Heart left ventricle (tissue), 16 donors: ENCODE results near the gene SORT1. TPM values are rescaled to one million over a fixed set of nuclear protein-coding genes. Genes with fewer than 3 reads are reported as not detected.
A peak's percentile ranks its signal among the peaks of the same experiment; 100 is the strongest.
"Not testable (repeated sequence)": the region's sequence is repeated elsewhere in the genome, so short reads cannot be mapped to it uniquely, and the experiment has no call there.

Source experiments
- ATAC-seq, 4 donors: fragments of 200-7000 bp; cut with Tn5 transposase; one replicate each; pipeline ENCODE4 v1.9.1; 2020 to 2022; ENCODE audit warnings: moderate library complexity in 4 of 4, mild to moderate bottlenecking in 3 of 4, moderate number of reproducible peaks in 1 of 4
- DNase-seq, 5 donors: peaks; one replicate each; pipeline ENCODE4 v3.0.0-alpha.2; 2020
- H3K27ac ChIP-seq, 12 donors: fragments of 200-600 bp; sonication (generic) in 4 of 12; one replicate each; pipeline versions ENCODE4 v1.5.0 to v1.8.0; 2016 to 2022; ENCODE audit warnings: mild to moderate bottlenecking in 2 of 12
- H3K27me3 ChIP-seq, 9 donors: fragments of 200-600 bp; sonication (generic) in 2 of 9; one replicate each; pipeline versions ENCODE4 v1.5.1 to v1.8.0; 2016 to 2022; ENCODE audit warnings: mild to moderate bottlenecking in 3 of 9
- H3K36me3 ChIP-seq, 9 donors: fragments of 200-600 bp; sonication (generic) in 2 of 9; one replicate each; pipeline versions ENCODE4 v1.5.0 to v1.8.0; 2018 to 2022; ENCODE audit warnings: mild to moderate bottlenecking in 2 of 9
- H3K4me1 ChIP-seq, 12 donors: fragments of 200-600 bp; sonication (generic) in 4 of 12; one replicate each; pipeline versions ENCODE4 v1.5.0 to v1.8.0; 2016 to 2022; ENCODE audit warnings: mild to moderate bottlenecking in 3 of 12
- H3K4me3 ChIP-seq, 12 donors: fragments of 200-600 bp; sonication (generic) in 4 of 12; one replicate each; pipeline versions ENCODE4 v1.5.0 to v1.8.0; 2017 to 2022; ENCODE audit warnings: mild to moderate bottlenecking in 9 of 12, moderate library complexity in 4 of 12
- H3K9me3 ChIP-seq, 12 donors: fragments of 200-600 bp; sonication (generic) in 4 of 12; one replicate each; pipeline versions ENCODE4 v1.5.0 to v1.8.0; 2016 to 2022; ENCODE audit warnings: mild to moderate bottlenecking in 1 of 12
- CTCF ChIP-seq, 12 donors: fragments of 200-600 bp; sonication (generic) in 4 of 12; IDR thresholded peaks; one replicate each; pipeline versions ENCODE4 v1.5.0 to v1.8.0; 2018 to 2022; ENCODE audit warnings: antibody characterized with exemption in 12 of 12, mild to moderate bottlenecking in 5 of 12
- POLR2A ChIP-seq, 2 donors: fragments of 450-650 bp; IDR thresholded peaks; one replicate each; pipeline ENCODE4 v1.6.1; 2017; ENCODE audit warnings: antibody characterized with exemption in 2 of 2, mild to moderate bottlenecking in 2 of 2, moderate library complexity in 2 of 2
- WGBS, 4 donors: extraction: QIAGEN DNeasy Blood & Tissue Kit in 2 of 4; methylation state at CpG; one replicate each; pipeline versions ENCODE4 v1.1.5 to v1.1.7; 2013 to 2018; 5-methylcytosine and 5-hydroxymethylcytosine counted together
- intact Hi-C, 10 donors: fragments of 100-400 bp; cut with DNase I; formaldehyde crosslinking; loops; one replicate each; pipeline versions ENCODE4 v1.11.1 to v1.14.2; 2022
- polyA plus RNA-seq, 2 donors: library from polyadenylated mRNA; stranded (reverse); fragments of 200-250 nt; gene quantifications; one replicate each; pipeline ENCODE4 v1.2.3, GENCODE V29; 2013
- total RNA-seq, 9 donors: library from RNA; depleted of rRNA in 2 of 9; stranded (reverse); fragments of >200 nt in 2 of 9; fragmentation: NEBNext Ultra II Directional in 3 of 9; extraction: Animal tissue kit (Norgen Biotek cat#: 25700) in 3 of 9; gene quantifications; one replicate each; pipeline versions ENCODE4 v1.1.0 to v1.2.4, GENCODE V29; 2016 to 2023
- donor health status: ischemic (EF 13 %, LVEDD 7.1; RV severe dilation, severe dysfunction).
- donor health status: healthy with polysubstance abuse.
- donor health status: DM: no; HTN: yes; CAD: no.
- donor health status: DM: no; HTN: no; CAD: no.
- donor health status: ischemic (EF 25% LVEDD 6.9; RV normal size, moderate dysfunction).
- donor health status: ischemic (EF 25% LVEDD 5.7; RV mildly dilated, moderate dysfunction).
- donor health status: healthy.
- donor health status: DM: yes; HTN: yes; CAD: no.
- donor health status: ischemic (EF 35%, LVEDD 5.7; RV mildly dilated, moderate dysfunction).
- donor health status: nonischemic (EF 11% LVEDD 7.7; RV severe dilation, severe dysfunction).
- donor health status: DM: yes; HTN: yes; CAD: no.
- donor health status: PGD.
- donor health status: ischemic (EF 29% LVEDD 5.4; RV normal size, mild dysfunction).
- donor health status: nonischemic (EF 23%, LVEDD 6.1; RV moderate dilation, normal function).

The SORT1 gene
- total and polyA plus RNA-seq, 11 donors: 36.9 to 346 (median 145) TPM

DNA sequence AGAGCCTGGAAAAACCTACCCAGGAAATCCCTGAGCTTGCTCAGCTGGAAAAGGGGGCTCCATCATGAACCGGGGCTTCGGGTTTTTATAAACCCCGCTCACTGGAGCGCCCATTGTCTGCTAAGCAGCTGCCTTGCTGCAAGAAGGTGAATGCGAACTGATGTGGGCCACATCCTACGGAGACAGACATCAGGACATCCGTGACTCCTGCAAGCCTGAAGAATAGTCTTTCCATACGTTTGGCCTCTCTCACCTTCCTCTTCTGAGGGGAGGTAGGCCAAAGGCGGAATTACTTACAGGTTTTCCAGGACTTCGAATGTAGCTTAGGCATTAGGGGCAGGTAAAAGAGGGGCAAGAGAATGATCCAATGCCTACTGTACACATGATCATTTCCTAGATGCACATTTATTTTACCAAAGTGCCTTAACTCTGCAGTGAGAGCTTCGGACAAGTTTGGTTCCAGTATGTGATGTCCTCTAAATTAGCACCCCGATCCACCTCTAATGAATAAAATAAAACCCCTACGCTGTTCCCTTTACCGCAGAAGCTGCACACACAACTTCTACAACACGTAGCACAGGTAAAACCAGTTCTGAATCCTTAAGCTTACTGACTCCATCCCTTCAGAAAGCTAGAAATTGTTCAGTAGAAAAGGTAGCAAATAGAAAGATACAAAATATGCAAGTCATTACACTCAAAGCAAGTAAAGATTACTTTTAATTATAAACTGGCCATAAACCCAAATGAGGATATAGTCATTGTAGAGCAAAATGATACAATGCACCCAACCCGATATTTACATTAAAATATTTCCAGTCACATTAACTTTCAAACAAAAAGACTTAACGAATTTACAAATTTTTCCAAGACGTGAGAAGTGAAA, 866 bp upstream of the SORT1 start:
- DNase-seq (no peak), ATAC-seq (no peak)
- intact Hi-C loops: loop anchor here (1.0 to 10.0 kb wide), 9 partner anchors 36 to 136 kb away; partner anchors contain the start of gene PSRC1 (in 2 of the 10)
- H3K27me3 ChIP-seq: no peaks in the 10 kb centered on the region
- peaks cover 9 to 50% (median 37%) of the 10 kb centered on the region in 12 donors for H3K4me1 ChIP-seq
- peak overlapping the region; percentile 13 to 78 (median 66) for H3K4me3 ChIP-seq
- TF ChIP-seq POLR2A (IDR thresholded peaks at IDR 0.05) (no peak), CTCF (IDR thresholded peaks at IDR 0.05) (no peak)
- H3K9me3 ChIP-seq: no peaks in the 10 kb centered on the region
- 50 to 52% (median 51%) methylated on average over 16 to 18 of the region's 18 CpGs for WGBS, 4 donors
- peak overlapping the region in 11 of 12 donors; percentile 3 to 88 (median 65) for H3K27ac ChIP-seq
- peaks cover 0 to 37% (median 22%) of the 10 kb centered on the region in 9 donors for H3K36me3 ChIP-seq

GRCh38 chr1:109396871-109397580, 692 bp downstream of the SORT1 start:
- Histone ChIP-seq H3K4me1 (peaks cover 15 to 65% (median 52%) of the 10 kb centered on the region in 12 donors), H3K36me3 (peaks cover 0 to 21% (median 11%) of the 10 kb centered on the region in 9 donors), H3K27me3 (no peaks in the 10 kb centered on the region), H3K27ac (peak overlapping the region; percentile 38 to 95 (median 88)), H3K4me3 (peak overlapping the region; percentile 22 to 78 (median 66)), H3K9me3 (no peaks in the 10 kb centered on the region)
- no peak for TF ChIP-seq POLR2A (IDR thresholded peaks at IDR 0.05)
- no peak for TF ChIP-seq CTCF (IDR thresholded peaks at IDR 0.05)
- intact Hi-C loops: loop anchor here in 9 of 10 donors (2.0 to 10.0 kb wide), 6 partner anchors 34 to 135 kb away; no protein-coding TSS in a partner anchor
- ATAC-seq (no peak), DNase-seq (peak in 1 of 5 donors; percentile 31)
- WGBS, 4 donors: 2 to 4% (median 3%) methylated on average over 27 to 46 of the region's 46 CpGs

- 24 to 38% (median 30%) methylated on average over 2 of the region's 2 CpGs for WGBS, 4 donors
- peak overlapping the region; percentile 41 to 95 (median 88) for H3K27ac ChIP-seq
- intact Hi-C loops: loop anchor here in 9 of 10 donors (2.0 to 10.0 kb wide), 6 partner anchors 34 to 134 kb away; no protein-coding TSS in a partner anchor
- peak overlapping the region in 11 of 12 donors; percentile 47 to 78 (median 68) for H3K4me3 ChIP-seq
- H3K4me1 ChIP-seq: peaks cover 15 to 66% (median 55%) of the 10 kb centered on the region in 12 donors
- H3K36me3 ChIP-seq: peaks cover 0 to 16% (median 6%) of the 10 kb centered on the region in 9 donors
- DNase-seq: no peak
- H3K27me3 ChIP-seq: no peaks in the 10 kb centered on the region
- no peaks in the 10 kb centered on the region for H3K9me3 ChIP-seq
- no peak for TF ChIP-seq POLR2A (IDR thresholded peaks at IDR 0.05)
- no peak for ATAC-seq
Observed at GRCh38 chr1:109396513-109396839, 1.2 kb downstream of the SORT1 start.

GRCh38 chr1:109395602-109396512, 1.9 kb downstream of the SORT1 start:
- peaks cover 15 to 72% (median 58%) of the 10 kb centered on the region in 12 donors for H3K4me1 ChIP-seq
- ATAC-seq (no peak), DNase-seq (no peak)
- WGBS, 4 donors: 49 to 55% (median 52%) methylated on average over 5 of the region's 5 CpGs
- no peaks in the 10 kb centered on the region for H3K27me3 ChIP-seq
- H3K36me3 ChIP-seq: peaks cover 0 to 10% (median 0%) of the 10 kb centered on the region in 9 donors
- peak overlapping the region; percentile 41 to 95 (median 88) for H3K27ac ChIP-seq
- intact Hi-C loops: loop anchor here in 9 of 10 donors (2.0 to 10.0 kb wide), 6 partner anchors 33 to 134 kb away; no protein-coding TSS in a partner anchor
- H3K4me3 ChIP-seq: peak overlapping the region in 11 of 12 donors; percentile 47 to 78 (median 68)
- TF ChIP-seq POLR2A (IDR thresholded peaks at IDR 0.05) (no peak), CTCF (IDR thresholded peaks at IDR 0.05) (no peak)
- H3K9me3 ChIP-seq: no peaks in the 10 kb centered on the region

DNA sequence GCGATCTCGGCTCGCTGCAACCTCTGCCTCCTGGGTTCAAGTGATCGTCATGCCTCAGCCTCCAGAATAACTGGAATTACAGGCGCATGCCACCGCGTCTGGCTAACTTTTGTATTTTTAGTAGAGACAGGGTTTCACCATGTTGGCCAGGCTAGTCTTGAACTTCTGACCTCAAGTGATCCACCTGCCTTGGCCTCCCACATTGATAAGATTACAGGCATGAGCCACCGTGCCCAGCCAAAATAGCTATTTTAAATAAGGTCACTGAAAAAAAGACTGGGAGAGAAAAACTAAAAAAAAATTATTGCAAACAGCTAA, 2.5 kb downstream of the SORT1 start:
- WGBS, 4 donors: 42 to 49% (median 47%) methylated on average over 8 of the region's 8 CpGs
- not testable (repeated sequence) for H3K27me3 ChIP-seq, H3K9me3 ChIP-seq, H3K36me3 ChIP-seq
- peaks cover 15 to 77% (median 62%) of the 10 kb centered on the region in 12 donors for H3K4me1 ChIP-seq
- peak overlapping the region in 5 of 12 donors; percentile 2 to 72 (median 68) for H3K4me3 ChIP-seq
- DNase-seq (peak in 3 of 5 donors; percentile 33 to 57 (median 46)), ATAC-seq (peak in 1 of 4 donors; percentile 6)
- peak overlapping the region; percentile 83 to 95 (median 88) for H3K27ac ChIP-seq
- intact Hi-C loops: loop anchor here in 7 of 10 donors (5.0 to 10.0 kb wide), 4 partner anchors 33 to 133 kb away; no protein-coding TSS in a partner anchor
